Neutrophil (primary cell): ENCODE data around the gene AP1G1.
"Not testable (repeated sequence)": the region's sequence is repeated elsewhere in the genome, so short reads cannot be mapped to it uniquely, and the experiment has no call there.

ENCODE experiments used
- H3K27ac ChIP-seq: fragments of 200-600 bp; sonication (generic); 2 replicates; pipeline ENCODE4 v1.5.1; 2016; ENCODE audit warnings: mild to moderate bottlenecking, moderate library complexity
- H3K27me3 ChIP-seq: fragments of 200-600 bp; sonication (generic); 2 replicates; pipeline ENCODE4 v1.6.0; 2016; ENCODE audit warnings: mild to moderate bottlenecking
- H3K36me3 ChIP-seq: fragments of 200-600 bp; sonication (generic); 2 replicates; pipeline ENCODE4 v1.5.1; 2017
- H3K4me1 ChIP-seq, 2 experiments: fragments of 200-600 bp in 1 of 2; sonication (generic) in 1 of 2; 1 replicate in 1 of 2; 2 replicates in 1 of 2; pipeline versions ENCODE4 v1.5.1 to v1.6.1; 2013 to 2016; ENCODE audit warnings: low read depth in 1 of 2, low read length in 1 of 2, mild to moderate bottlenecking in 1 of 2, moderate library complexity in 1 of 2; ENCODE audit not compliant: control insufficient read depth in 1 of 2, insufficient read depth in 1 of 2
- H3K4me3 ChIP-seq, 2 experiments: fragments of 200-600 bp in 1 of 2; sonication (generic) in 1 of 2; 1 replicate in 1 of 2; 2 replicates in 1 of 2; pipeline ENCODE4 v1.5.1; 2013 to 2016; ENCODE audit warnings: low read depth in 1 of 2, low read length in 1 of 2, mild to moderate bottlenecking in 1 of 2, moderate library complexity in 1 of 2
- H3K9me3 ChIP-seq: fragments of 200-600 bp; sonication (generic); 2 replicates; pipeline ENCODE4 v1.5.1; 2016
- CTCF ChIP-seq: fragments of 200-600 bp; sonication (generic); IDR thresholded peaks from 2 replicates; pipeline ENCODE4 v1.5.1; 2016; ENCODE audit warnings: antibody characterized with exemption

Gene AP1G1

GRCh38 chr16:71830359-71830758, 21.7 kb upstream of the AP1G1 start:
- H3K4me3 ChIP-seq: no peak overlapping the region
- H3K36me3 ChIP-seq: no peaks in the 10 kb centered on the region
- no peaks in the 10 kb centered on the region for H3K4me1 ChIP-seq
- no peaks in the 10 kb centered on the region for H3K27me3 ChIP-seq
- H3K9me3 ChIP-seq: no peaks in the 10 kb centered on the region
- no peak overlapping the region for H3K27ac ChIP-seq
- no peak for TF ChIP-seq CTCF

DNA sequence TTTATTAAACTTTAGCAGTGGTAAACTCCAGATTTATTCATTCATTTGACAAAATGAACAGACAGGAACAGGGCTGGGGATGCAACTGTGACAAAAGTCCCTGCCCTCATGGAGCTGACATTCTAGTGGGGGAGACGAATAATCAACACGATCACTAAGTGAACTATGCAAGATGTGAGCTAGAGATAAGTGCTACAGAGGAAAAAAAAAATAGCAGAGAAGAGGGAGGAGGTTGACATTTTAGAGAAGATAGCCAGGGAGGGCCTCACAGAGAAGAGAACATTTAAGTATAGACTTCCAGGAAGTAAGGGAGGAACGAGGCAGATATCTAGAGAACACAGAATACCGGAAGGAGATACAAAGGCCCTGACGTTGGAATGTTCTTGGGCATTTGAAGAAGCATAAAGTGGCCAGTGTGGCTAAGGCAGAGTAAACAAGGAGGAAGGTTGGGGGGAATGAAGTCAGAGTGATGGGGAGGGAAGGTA, 17.9 kb upstream of the AP1G1 start:
- TF ChIP-seq CTCF: no peak
- no peaks in the 10 kb centered on the region for H3K36me3 ChIP-seq
- H3K27ac ChIP-seq: no peak overlapping the region
- no peaks in the 10 kb centered on the region for H3K9me3 ChIP-seq
- H3K4me3 ChIP-seq: no peak overlapping the region
- H3K4me1 ChIP-seq: no peaks in the 10 kb centered on the region
- H3K27me3 ChIP-seq: no peaks in the 10 kb centered on the region

DNA sequence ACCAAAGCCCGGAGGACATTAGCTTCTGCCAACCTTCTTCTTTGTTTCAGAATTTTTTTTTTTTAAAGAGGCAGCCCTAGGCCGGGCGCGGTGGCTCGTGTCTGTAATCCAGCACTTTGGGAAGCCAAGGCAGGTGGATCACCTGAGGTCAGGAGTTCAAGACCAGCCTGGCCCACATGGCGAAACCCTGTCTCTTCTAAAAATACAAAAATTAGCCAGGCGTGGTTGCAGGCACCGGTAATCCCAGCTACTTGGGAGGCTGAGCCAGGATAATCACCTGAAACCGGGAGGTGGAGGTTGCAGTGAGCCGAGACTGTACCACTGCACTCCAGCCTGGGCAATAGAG, 8.5 kb upstream of the AP1G1 start:
- H3K27me3 ChIP-seq, H3K4me3 ChIP-seq, H3K9me3 ChIP-seq, H3K36me3 ChIP-seq, H3K4me1 ChIP-seq, H3K27ac ChIP-seq: not testable (repeated sequence)

GRCh38 chr16:71811261-71811803, 2.7 kb upstream of the AP1G1 start:
- H3K4me1 ChIP-seq: peaks cover 27 to 33% of the 10 kb centered on the region in 2 experiments
- no peak overlapping the region for H3K27ac ChIP-seq
- no peaks in the 10 kb centered on the region for H3K9me3 ChIP-seq
- no peaks in the 10 kb centered on the region for H3K27me3 ChIP-seq
- no peak for TF ChIP-seq CTCF
- peaks cover 2% of the 10 kb centered on the region for H3K36me3 ChIP-seq
- H3K4me3 ChIP-seq: no peak overlapping the region

DNA sequence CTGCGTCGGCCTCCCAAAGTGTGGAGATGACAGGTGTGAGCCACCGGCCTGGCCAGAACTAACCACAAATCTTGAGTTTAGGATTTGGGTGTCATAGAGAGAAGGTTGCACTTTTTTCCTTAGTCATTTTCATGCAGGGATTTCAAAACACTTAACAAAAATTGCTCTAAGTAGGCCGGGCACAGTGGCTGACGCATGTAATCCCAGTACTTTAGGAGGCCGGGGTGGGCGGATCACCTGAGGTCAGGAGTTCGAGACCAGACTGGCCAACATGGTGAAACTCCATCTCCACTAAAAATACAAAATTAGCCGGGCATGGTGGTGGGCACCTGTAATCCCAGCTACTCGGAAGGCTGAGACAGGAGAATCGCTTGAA, 1.5 kb upstream of the AP1G1 start:
- not testable (repeated sequence) for H3K36me3 ChIP-seq, H3K9me3 ChIP-seq, H3K27me3 ChIP-seq
- Histone ChIP-seq H3K4me1 (peaks cover 31 to 35% of the 10 kb centered on the region in 2 experiments), H3K4me3 (peak overlapping the region; percentile 92 to 98), H3K27ac (peak overlapping the region; percentile 100)

- no peaks in the 10 kb centered on the region for H3K27me3 ChIP-seq
- no peak for TF ChIP-seq CTCF
- peaks cover 14% of the 10 kb centered on the region for H3K36me3 ChIP-seq
- peak overlapping the region; percentile 92 to 98 for H3K4me3 ChIP-seq
- peak overlapping the region; percentile 100 for H3K27ac ChIP-seq
- no peaks in the 10 kb centered on the region for H3K9me3 ChIP-seq
- peaks cover 31 to 35% of the 10 kb centered on the region in 2 experiments for H3K4me1 ChIP-seq
These were observed 585 bp downstream of the AP1G1 start for GRCh38 chr16:71807905-71808592.
